ENCODE data around the gene TMEM25. TPM values are rescaled to one million over a fixed set of nuclear protein-coding genes. Genes with fewer than 3 reads are reported as not detected.

The TMEM25 gene
- total RNA-seq, 1 donor from 2014 or later = 23.4 TPM

DNA sequence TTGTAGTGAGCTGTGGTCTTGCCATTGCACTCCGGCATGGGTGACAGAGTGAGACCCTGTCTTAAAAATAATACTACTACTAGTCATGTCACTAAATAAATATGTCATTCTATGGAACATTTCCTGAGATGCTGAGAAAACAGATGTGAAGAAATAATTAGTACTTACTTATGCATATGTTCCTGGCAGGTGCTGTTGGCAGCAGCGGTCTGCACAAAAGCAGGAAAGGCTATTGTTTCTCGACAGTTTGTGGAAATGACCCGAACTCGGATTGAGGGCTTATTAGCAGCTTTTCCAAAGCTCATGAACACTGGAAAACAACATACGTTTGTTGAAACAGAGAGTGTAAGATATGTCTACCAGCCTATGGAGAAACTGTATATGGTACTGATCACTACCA lies 50.1 kb downstream of the TMEM25 start:
- peak; percentile 88 for DNase-seq (ENCODE audit: low read depth in 2 of 2)

Other genes with a start within 250 kb of the TMEM25 start
- not detected in 2 replicates for gene CD3E, start 226.5 kb upstream of the TMEM25 start, total RNA-seq
- gene CD3D, start 188.5 kb upstream of the TMEM25 start, total RNA-seq = not detected in 2 replicates
- not detected in 2 replicates for gene CD3G, start 186.8 kb upstream of the TMEM25 start, total RNA-seq
- gene UBE4A, start 171.6 kb upstream of the TMEM25 start, total RNA-seq = 19.2 and 20.0 TPM in 2 replicates
- gene ATP5MG, start 129.6 kb upstream of the TMEM25 start, total RNA-seq = 82.8 and 95.6 TPM in 2 replicates
- 12.4 and 14.5 TPM in 2 replicates for gene KMT2A, start 94.7 kb upstream of the TMEM25 start, total RNA-seq
- gene TTC36, start 3.7 kb upstream of the TMEM25 start, total RNA-seq = 0.44 and 1.6 TPM in 2 replicates
- gene IFT46, start 34.7 kb downstream of the TMEM25 start, total RNA-seq = 13.7 and 15.7 TPM in 2 replicates
- gene ARCN1, start 41.2 kb downstream of the TMEM25 start, total RNA-seq = 62.5 and 63.9 TPM in 2 replicates
- gene PHLDB1, start 76.4 kb downstream of the TMEM25 start, total RNA-seq = 14.9 and 25.7 TPM in 2 replicates
- gene TREH, start 148.5 kb downstream of the TMEM25 start, total RNA-seq = not detected in 2 replicates

Data from lung microvascular endothelial cell (primary cell).